ENCODE results near the gene IAPP. TPM values are rescaled to one million over a fixed set of nuclear protein-coding genes. Genes with fewer than 3 reads are reported as not detected.
"Not testable (repeated sequence)": the region's sequence is repeated elsewhere in the genome, so short reads cannot be mapped to it uniquely, and the experiment has no call there.

IAPP gene
- total RNA-seq, 2 experiments from 2014 or later, result not detected

DNA sequence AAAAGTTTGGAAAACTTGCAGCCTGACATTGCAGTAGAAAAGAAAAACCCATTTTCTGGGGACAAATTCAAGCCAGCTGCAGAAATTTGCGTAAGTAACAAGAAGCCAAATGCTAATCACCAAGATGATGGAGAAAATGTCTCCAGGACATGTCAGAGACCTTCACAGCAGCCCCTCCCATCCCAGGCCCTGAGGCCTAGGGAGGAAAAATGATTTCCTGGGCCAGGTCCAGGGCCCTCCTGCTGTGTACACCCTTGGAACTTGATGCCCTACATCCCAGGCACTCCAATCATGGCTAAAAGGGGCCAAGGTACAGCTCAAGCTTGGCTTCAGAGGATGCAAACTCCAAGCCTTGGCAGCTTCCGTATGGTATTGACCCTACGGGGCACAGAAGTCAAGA is 14.5 kb downstream of the IAPP start:
- no peaks in the 10 kb centered on the region for H3K4me1 Mint-ChIP-seq (ENCODE audit: low read depth)
- H3K36me3 Mint-ChIP-seq (ENCODE audit: low read depth), result no peaks in the 10 kb centered on the region
- ChIA-PET POLR2A (no interaction called here), CTCF (no interaction called here)
- no peak overlapping the region for H3K27ac Mint-ChIP-seq
- no peaks in the 10 kb centered on the region for H3K9me3 Mint-ChIP-seq (ENCODE audit: insufficient read depth)
- DNase-seq (no peak), ATAC-seq (no peak)
- peaks cover 6% of the 10 kb centered on the region for H3K27me3 Mint-ChIP-seq (ENCODE audit: low read depth)
- no peak overlapping the region for H3K4me3 Mint-ChIP-seq

DNA sequence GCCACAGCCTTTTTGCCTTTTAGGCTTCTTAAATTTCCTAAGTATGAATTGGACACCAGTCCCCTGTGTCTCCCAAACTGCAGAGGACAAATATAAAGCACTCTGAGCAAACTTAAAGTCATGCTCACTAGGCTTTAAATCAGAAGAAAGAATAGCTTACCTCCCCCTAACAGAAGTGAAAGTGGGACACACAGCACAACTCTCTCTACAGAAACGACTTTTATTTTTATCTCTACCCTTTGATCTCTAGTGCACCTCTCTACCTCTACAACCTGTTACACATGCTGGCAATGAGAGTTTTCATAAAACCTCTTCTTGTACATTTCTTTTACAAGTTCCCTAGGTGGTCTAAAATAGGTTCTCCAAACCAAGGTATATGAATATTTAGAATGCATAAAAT is 19.7 kb downstream of the IAPP start:
- Mint-ChIP-seq H3K27ac (no peak overlapping the region), H3K36me3 (ENCODE audit: low read depth) (no peaks in the 10 kb centered on the region), H3K4me3 (no peak overlapping the region), H3K27me3 (ENCODE audit: low read depth) (peaks cover 6% of the 10 kb centered on the region), H3K9me3 (ENCODE audit: insufficient read depth) (no peaks in the 10 kb centered on the region), H3K4me1 (ENCODE audit: low read depth) (no peaks in the 10 kb centered on the region)
- no peak for DNase-seq
- ChIA-PET CTCF (no interaction called here), POLR2A (no interaction called here)
- no peak for ATAC-seq

- H3K27ac Mint-ChIP-seq; H3K4me3 Mint-ChIP-seq; H3K36me3 Mint-ChIP-seq (ENCODE audit: low read depth); DNase-seq; H3K27me3 Mint-ChIP-seq (ENCODE audit: low read depth); POLR2A ChIA-PET; H3K9me3 Mint-ChIP-seq (ENCODE audit: insufficient read depth); CTCF ChIA-PET; H3K4me1 Mint-ChIP-seq (ENCODE audit: low read depth); ATAC-seq: not testable (repeated sequence)
These were observed 22.3 kb downstream of the IAPP start for GRCh38 chr12:21394828-21395626.

GRCh38 chr12:21413369-21414277 is 40.9 kb downstream of the IAPP start:
- H3K4me3 Mint-ChIP-seq, result no peak overlapping the region
- DNase-seq (no peak), ATAC-seq (no peak)
- H3K4me1 Mint-ChIP-seq (ENCODE audit: low read depth), result no peaks in the 10 kb centered on the region
- no peaks in the 10 kb centered on the region for H3K36me3 Mint-ChIP-seq (ENCODE audit: low read depth)
- no peak overlapping the region for H3K27ac Mint-ChIP-seq
- H3K27me3 Mint-ChIP-seq (ENCODE audit: low read depth), result peaks cover 4% of the 10 kb centered on the region
- POLR2A ChIA-PET, result no interaction called here
- CTCF ChIA-PET, result no interaction called here
- no peaks in the 10 kb centered on the region for H3K9me3 Mint-ChIP-seq (ENCODE audit: insufficient read depth)

DNA sequence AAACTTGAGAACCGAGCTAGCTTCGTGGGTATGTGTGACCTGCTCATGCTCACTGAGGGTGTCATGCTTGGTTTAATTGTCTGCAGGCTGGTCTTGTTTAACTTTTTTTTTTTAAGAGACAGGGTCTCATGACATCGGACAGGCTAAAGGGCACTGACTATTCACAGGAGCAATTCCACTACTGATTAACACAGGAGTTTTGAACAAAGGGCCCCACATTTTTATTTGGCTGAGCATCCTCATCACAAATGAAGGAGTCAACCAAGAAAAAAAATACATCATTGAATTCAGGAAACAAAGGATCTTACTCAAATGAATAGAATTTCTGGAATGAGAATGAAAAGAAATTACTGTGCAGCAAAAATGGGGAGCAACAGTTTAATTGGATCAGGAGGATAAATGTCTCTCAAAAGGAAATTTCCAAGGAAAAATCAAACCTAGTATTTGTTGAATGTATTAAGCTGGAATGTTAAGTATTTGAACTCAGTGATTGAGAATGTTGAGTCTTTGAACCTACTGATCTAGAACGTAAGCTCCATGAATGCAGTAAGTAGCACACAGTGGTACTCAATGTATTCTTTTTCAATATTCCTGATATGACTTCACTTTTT is 43.9 kb downstream of the IAPP start:
- H3K4me1 Mint-ChIP-seq (ENCODE audit: low read depth), result no peaks in the 10 kb centered on the region
- no peaks in the 10 kb centered on the region for H3K36me3 Mint-ChIP-seq (ENCODE audit: low read depth)
- DNase-seq, result no peak
- ATAC-seq, result no peak
- H3K9me3 Mint-ChIP-seq (ENCODE audit: insufficient read depth), result no peaks in the 10 kb centered on the region
- no peak overlapping the region for H3K4me3 Mint-ChIP-seq
- ChIA-PET POLR2A (interaction anchor here (0.5 kb wide), 1 partner anchor 45 kb away, joined by 3 read pairs; no protein-coding TSS in a partner anchor), CTCF (no interaction called here)
- no peak overlapping the region for H3K27ac Mint-ChIP-seq
- peaks cover 4% of the 10 kb centered on the region for H3K27me3 Mint-ChIP-seq (ENCODE audit: low read depth)

DNA sequence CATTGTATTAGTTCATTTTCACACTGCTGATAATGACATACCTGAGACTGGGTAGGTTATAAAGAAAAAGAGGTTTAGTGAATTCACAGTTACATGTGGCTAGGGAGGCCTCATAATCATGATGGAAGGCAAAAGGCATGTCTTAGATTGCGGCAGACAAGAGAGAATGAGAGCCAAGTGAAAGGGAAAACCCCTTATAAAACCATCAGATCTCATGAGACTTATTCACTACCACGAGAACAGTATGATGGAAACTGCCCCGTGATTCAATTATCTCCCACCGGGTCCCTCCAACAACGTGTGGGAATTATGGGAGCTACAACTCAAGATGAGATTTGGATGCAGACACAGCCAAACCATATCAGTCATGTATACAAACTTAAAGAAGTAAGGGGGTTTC is 45.7 kb downstream of the IAPP start:
- H3K4me3 Mint-ChIP-seq; ATAC-seq; DNase-seq; H3K9me3 Mint-ChIP-seq (ENCODE audit: insufficient read depth); H3K36me3 Mint-ChIP-seq (ENCODE audit: low read depth); H3K27me3 Mint-ChIP-seq (ENCODE audit: low read depth); H3K4me1 Mint-ChIP-seq (ENCODE audit: low read depth); POLR2A ChIA-PET; H3K27ac Mint-ChIP-seq: not testable (repeated sequence)
- CTCF ChIA-PET, result interaction anchor here (1.0 kb wide), 1 partner anchor 16 kb away, joined by 3 read pairs; no protein-coding TSS in a partner anchor

DNA sequence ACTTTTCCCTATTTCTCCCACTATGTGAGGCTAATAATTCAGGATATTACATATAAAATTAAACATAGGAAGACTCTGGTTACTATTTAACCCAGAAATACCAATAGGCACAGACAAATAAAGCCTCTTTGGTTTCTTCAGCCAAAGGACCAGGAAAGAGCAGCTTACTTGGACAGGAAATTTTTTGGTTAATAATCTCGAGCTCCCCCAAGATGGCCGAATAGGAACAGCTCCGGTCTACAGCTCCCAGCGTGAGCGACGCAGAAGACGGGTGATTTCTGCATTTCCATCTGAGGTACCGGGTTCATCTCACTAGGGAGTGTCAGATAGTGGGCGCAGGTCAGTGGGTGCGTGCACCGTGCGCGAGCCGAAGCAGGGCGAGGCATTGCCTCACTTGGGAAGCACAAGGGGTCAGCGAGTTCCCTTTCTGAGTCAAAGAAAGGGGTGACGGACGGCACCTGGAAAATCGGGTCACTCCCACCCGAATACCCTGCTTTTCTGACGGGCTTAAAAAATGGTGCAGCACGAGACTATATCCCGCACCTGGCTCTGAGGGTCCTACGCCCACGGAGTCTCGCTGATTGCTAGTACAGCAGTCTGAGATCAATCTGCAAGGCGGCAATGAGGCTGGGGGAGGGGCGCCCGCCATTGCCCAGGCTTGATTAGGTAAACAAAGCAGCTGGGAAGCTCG is 46.5 kb downstream of the IAPP start:
- H3K27ac Mint-ChIP-seq; H3K4me1 Mint-ChIP-seq (ENCODE audit: low read depth); H3K36me3 Mint-ChIP-seq (ENCODE audit: low read depth); CTCF ChIA-PET; H3K27me3 Mint-ChIP-seq (ENCODE audit: low read depth); H3K9me3 Mint-ChIP-seq (ENCODE audit: insufficient read depth); ATAC-seq; H3K4me3 Mint-ChIP-seq; POLR2A ChIA-PET; DNase-seq: not testable (repeated sequence)

DNA sequence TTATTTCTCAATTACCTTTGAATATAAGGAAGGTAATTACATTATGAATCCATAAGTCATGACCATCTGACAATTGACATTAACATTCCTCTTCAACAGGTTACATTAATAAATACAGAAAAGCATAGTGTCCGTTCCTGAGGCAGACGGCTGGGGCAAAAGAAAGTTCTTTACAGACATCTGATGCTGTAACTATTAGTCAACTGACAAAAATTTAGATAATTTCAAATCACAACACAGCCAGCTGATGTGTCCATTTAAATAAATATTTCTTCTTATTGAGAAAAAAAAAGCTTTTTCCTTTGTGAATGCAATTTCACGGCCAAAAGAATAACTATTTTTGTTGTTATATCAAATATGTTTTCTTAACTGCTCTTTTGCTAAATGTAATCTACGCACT is 55.5 kb downstream of the IAPP start:
- Mint-ChIP-seq H3K4me3 (no peak overlapping the region), H3K27me3 (ENCODE audit: low read depth) (peaks cover 1% of the 10 kb centered on the region), H3K4me1 (ENCODE audit: low read depth) (no peaks in the 10 kb centered on the region), H3K36me3 (ENCODE audit: low read depth) (no peaks in the 10 kb centered on the region), H3K27ac (no peak overlapping the region), H3K9me3 (ENCODE audit: insufficient read depth) (no peaks in the 10 kb centered on the region)
- ChIA-PET POLR2A (no interaction called here), CTCF (no interaction called here)
- ATAC-seq, result no peak
- no peak for DNase-seq

Other genes with a start within 250 kb of the IAPP start
- not detected for gene SLCO1B1, start 241.7 kb upstream of the IAPP start, total RNA-seq
- not detected for gene SLCO1A2, start 38.0 kb upstream of the IAPP start, total RNA-seq
- 10 to 100 TPM; 25.3 to 28.7 TPM for gene PYROXD1, start 64.8 kb downstream of the IAPP start, total RNA-seq
- 10 to 100 TPM; 92.3 to 92.6 TPM for gene RECQL, start 128.7 kb downstream of the IAPP start, total RNA-seq
- gene GOLT1B, start 128.9 kb downstream of the IAPP start, total RNA-seq, result 10 to 100 TPM; 37.3 to 37.5 TPM
- not detected for gene SPX, start 153.4 kb downstream of the IAPP start, total RNA-seq
- not detected for gene GYS2, start 231.9 kb downstream of the IAPP start, total RNA-seq

Data from activated CD8-positive, alpha-beta T cell treated with anti-CD3 and anti-CD28 coated beads, Interleukin-2, amount 10 ng/mL, durations not matched to agents 7 days and 5 days (primary cell).